ENCODE results near the gene RPTOR. TPM values are rescaled to one million over a fixed set of nuclear protein-coding genes. Genes with fewer than 3 reads are reported as not detected.
"Not testable (repeated sequence)": the region's sequence is repeated elsewhere in the genome, so short reads cannot be mapped to it uniquely, and the experiment has no call there.

RPTOR gene
- total RNA-seq, 2 donors from 2014 or later, result 62.0 to 228 TPM

- peaks cover 29% of the 10 kb centered on the region for H3K4me1 Mint-ChIP-seq
- peaks cover 14% of the 10 kb centered on the region for H3K36me3 Mint-ChIP-seq (ENCODE audit: low read depth)
These were observed 198.6 kb downstream of the RPTOR start for GRCh38 chr17:80743181-80743771.

GRCh38 chr17:80743973-80744372 lies 199.3 kb downstream of the RPTOR start:
- H3K27me3 Mint-ChIP-seq; ATAC-seq (replicated peaks); H3K9me3 Mint-ChIP-seq; H3K4me3 Mint-ChIP-seq; H3K27ac Mint-ChIP-seq: not testable (repeated sequence)
- Mint-ChIP-seq H3K4me1 (peaks cover 29% of the 10 kb centered on the region), H3K36me3 (ENCODE audit: low read depth) (peaks cover 13% of the 10 kb centered on the region)

More at GRCh38 chr17:80743181-80743771, 198.6 kb downstream of the RPTOR start:
- peak overlapping the region; percentile 54 for H3K4me3 Mint-ChIP-seq
- peak overlapping the region; percentile 15 for H3K27ac Mint-ChIP-seq
- H3K27me3 Mint-ChIP-seq, result no peaks in the 10 kb centered on the region
- H3K9me3 Mint-ChIP-seq, result no peaks in the 10 kb centered on the region
- ATAC-seq (replicated peaks), result peak; percentile 50

- ATAC-seq (replicated peaks); H3K9me3 Mint-ChIP-seq; H3K36me3 Mint-ChIP-seq (ENCODE audit: low read depth); H3K27me3 Mint-ChIP-seq; H3K4me3 Mint-ChIP-seq: not testable (repeated sequence)
- Mint-ChIP-seq H3K27ac (peak overlapping the region; percentile 10), H3K4me1 (peaks cover 29% of the 10 kb centered on the region)
These were observed 200.1 kb downstream of the RPTOR start for GRCh38 chr17:80744725-80745124.

GRCh38 chr17:80745183-80745582 lies 200.5 kb downstream of the RPTOR start:
- ATAC-seq (replicated peaks), result no peak
- peaks cover under 1% of the 10 kb centered on the region for H3K36me3 Mint-ChIP-seq (ENCODE audit: low read depth)
- no peaks in the 10 kb centered on the region for H3K9me3 Mint-ChIP-seq
- peaks cover 29% of the 10 kb centered on the region for H3K4me1 Mint-ChIP-seq
- no peak overlapping the region for H3K4me3 Mint-ChIP-seq
- no peaks in the 10 kb centered on the region for H3K27me3 Mint-ChIP-seq
- H3K27ac Mint-ChIP-seq, result peak overlapping the region; percentile 10

- peak; percentile 74 for ATAC-seq (replicated peaks)
- Mint-ChIP-seq H3K27me3 (no peaks in the 10 kb centered on the region), H3K27ac (peak overlapping the region; percentile 34), H3K9me3 (no peaks in the 10 kb centered on the region), H3K4me3 (no peak overlapping the region), H3K36me3 (ENCODE audit: low read depth) (no peaks in the 10 kb centered on the region), H3K4me1 (peaks cover 21% of the 10 kb centered on the region)
These were observed 201.8 kb downstream of the RPTOR start for GRCh38 chr17:80746262-80746935.

GRCh38 chr17:80747469-80747868 lies 202.8 kb downstream of the RPTOR start:
- Mint-ChIP-seq H3K4me1 (peaks cover 15% of the 10 kb centered on the region), H3K27ac (peak overlapping the region; percentile 34), H3K36me3 (ENCODE audit: low read depth) (no peaks in the 10 kb centered on the region), H3K27me3 (no peaks in the 10 kb centered on the region), H3K9me3 (no peaks in the 10 kb centered on the region), H3K4me3 (no peak overlapping the region)
- no peak for ATAC-seq (replicated peaks)

GRCh38 chr17:80749611-80750010 lies 205.0 kb downstream of the RPTOR start:
- no peak for ATAC-seq (replicated peaks)
- Mint-ChIP-seq H3K4me3 (no peak overlapping the region), H3K4me1 (peaks cover 8% of the 10 kb centered on the region), H3K36me3 (ENCODE audit: low read depth) (peaks cover 10% of the 10 kb centered on the region), H3K27me3 (no peaks in the 10 kb centered on the region), H3K9me3 (no peaks in the 10 kb centered on the region), H3K27ac (peak overlapping the region; percentile 36)

- H3K36me3 Mint-ChIP-seq (ENCODE audit: low read depth), result peaks cover 14% of the 10 kb centered on the region
- H3K9me3 Mint-ChIP-seq, result no peaks in the 10 kb centered on the region
- H3K4me3 Mint-ChIP-seq, result no peak overlapping the region
- H3K27ac Mint-ChIP-seq, result peak overlapping the region; percentile 36
- H3K4me1 Mint-ChIP-seq, result peaks cover 8% of the 10 kb centered on the region
- no peaks in the 10 kb centered on the region for H3K27me3 Mint-ChIP-seq
- ATAC-seq (replicated peaks), result peak; percentile 44
These were observed 205.6 kb downstream of the RPTOR start for GRCh38 chr17:80750263-80750662.

GRCh38 chr17:80751070-80751945 lies 206.7 kb downstream of the RPTOR start:
- Mint-ChIP-seq H3K4me1 (peaks cover 11% of the 10 kb centered on the region), H3K9me3 (no peaks in the 10 kb centered on the region), H3K36me3 (ENCODE audit: low read depth) (peaks cover 17% of the 10 kb centered on the region), H3K27ac (peak overlapping the region; percentile 65), H3K4me3 (no peak overlapping the region), H3K27me3 (no peaks in the 10 kb centered on the region)
- ATAC-seq (replicated peaks), result no peak

GRCh38 chr17:80751946-80752581 lies 207.4 kb downstream of the RPTOR start:
- Mint-ChIP-seq H3K27me3 (no peaks in the 10 kb centered on the region), H3K36me3 (ENCODE audit: low read depth) (peaks cover 21% of the 10 kb centered on the region), H3K4me3 (no peak overlapping the region), H3K4me1 (peaks cover 11% of the 10 kb centered on the region), H3K9me3 (no peaks in the 10 kb centered on the region), H3K27ac (peak overlapping the region; percentile 65)
- ATAC-seq (replicated peaks), result no peak

- peaks cover 21% of the 10 kb centered on the region for H3K36me3 Mint-ChIP-seq (ENCODE audit: low read depth)
- no peak for ATAC-seq (replicated peaks)
- no peaks in the 10 kb centered on the region for H3K9me3 Mint-ChIP-seq
- H3K4me1 Mint-ChIP-seq, result peaks cover 8% of the 10 kb centered on the region
- no peak overlapping the region for H3K4me3 Mint-ChIP-seq
- H3K27ac Mint-ChIP-seq, result peak overlapping the region; percentile 34
- H3K27me3 Mint-ChIP-seq, result no peaks in the 10 kb centered on the region
These were observed 209.2 kb downstream of the RPTOR start for GRCh38 chr17:80753685-80754345.

GRCh38 chr17:80754846-80755245 lies 210.2 kb downstream of the RPTOR start:
- ATAC-seq (replicated peaks), result no peak
- Mint-ChIP-seq H3K27ac (peak overlapping the region; percentile 34), H3K27me3 (no peaks in the 10 kb centered on the region), H3K9me3 (no peaks in the 10 kb centered on the region), H3K36me3 (ENCODE audit: low read depth) (peaks cover 21% of the 10 kb centered on the region), H3K4me3 (no peak overlapping the region), H3K4me1 (peaks cover 11% of the 10 kb centered on the region)

GRCh38 chr17:80755650-80756405 lies 211.2 kb downstream of the RPTOR start:
- Mint-ChIP-seq H3K27ac (peak overlapping the region; percentile 53), H3K36me3 (ENCODE audit: low read depth) (peaks cover 21% of the 10 kb centered on the region), H3K4me3 (no peak overlapping the region), H3K4me1 (peaks cover 13% of the 10 kb centered on the region), H3K9me3 (no peaks in the 10 kb centered on the region), H3K27me3 (no peaks in the 10 kb centered on the region)
- no peak for ATAC-seq (replicated peaks)

All from activated T-helper 17 cell treated with anti-CD3 and anti-CD28 coated beads, Interleukin-2, amount 50 U/mL, for 72 hours (primary cell).